Cardiac muscle cell (in vitro differentiated cells and primary cell): ENCODE data around the gene CD48. TPM values are rescaled to one million over a fixed set of nuclear protein-coding genes. Genes with fewer than 3 reads are reported as not detected.
A peak's percentile ranks its signal among the peaks of the same experiment; 100 is the strongest.

Source experiments
- DNase-seq, 2 donors: peaks; one replicate each; pipeline versions ENCODE4 v3.0.0 to v3.0.0-alpha.2; 2010 to 2017; ENCODE audit warnings: low read depth in 1 of 2, low spot score in 1 of 2
- H3K27ac ChIP-seq: fragments of 200-600 bp; sonication (generic); 2 replicates; pipeline ENCODE4 v1.5.1; 2016
- H3K27me3 ChIP-seq: fragments of 200-600 bp; sonication (generic); 2 replicates; pipeline ENCODE4 v1.6.0; 2016; ENCODE audit warnings: control low read depth
- H3K36me3 ChIP-seq: fragments of 200-600 bp; sonication (generic); 2 replicates; pipeline ENCODE4 v1.5.1; 2016; ENCODE audit warnings: control low read depth
- H3K4me1 ChIP-seq: fragments of 200-600 bp; sonication (generic); 2 replicates; pipeline ENCODE4 v1.8.1; 2017; ENCODE audit warnings: low read depth, mild to moderate bottlenecking, mixed run types
- H3K4me3 ChIP-seq: fragments of 200-600 bp; sonication (generic); 2 replicates; pipeline ENCODE4 v1.5.1; 2016; ENCODE audit warnings: mild to moderate bottlenecking
- H3K9me3 ChIP-seq: fragments of 200-600 bp; sonication (generic); 2 replicates; pipeline ENCODE4 v1.5.1; 2017; ENCODE audit warnings: low read depth, mild to moderate bottlenecking, control low read depth
- CTCF ChIP-seq: IDR thresholded peaks from 2 replicates; pipeline ENCODE4 v1.5.1; 2012; ENCODE audit warnings: low read depth, mild to moderate bottlenecking, low read length
- polyA plus RNA-seq: library from polyadenylated mRNA; unstranded; fragments of >200 nt; fragmentation: Nextera tagmentation; extraction: Ambion mirVana; gene quantifications from 2 replicates; pipeline ENCODE4 v1.2.1, GENCODE V29; 2016
- total RNA-seq: library from RNA; depleted of rRNA; stranded (reverse); fragments of >200 nt; gene quantifications from 2 replicates; pipeline ENCODE4 v1.2.3, GENCODE V29; 2016

CD48 gene
- total and polyA plus RNA-seq, 2 experiments from 2014 or later: not detected

GRCh38 chr1:160726114-160726497 lies 14.5 kb upstream of the CD48 start:
- Histone ChIP-seq H3K36me3 (no peaks in the 10 kb centered on the region), H3K4me3 (no peak overlapping the region), H3K27me3 (peaks cover 6% of the 10 kb centered on the region), H3K4me1 (peaks cover 8% of the 10 kb centered on the region), H3K9me3 (no peaks in the 10 kb centered on the region), H3K27ac (peak overlapping the region; percentile 72)
- TF ChIP-seq CTCF: no peak
- peak in 1 of 2 donors; percentile 17 for DNase-seq

- Histone ChIP-seq H3K9me3 (no peaks in the 10 kb centered on the region), H3K4me1 (peaks cover 8% of the 10 kb centered on the region), H3K4me3 (no peak overlapping the region), H3K27ac (no peak overlapping the region), H3K36me3 (no peaks in the 10 kb centered on the region), H3K27me3 (peaks cover 6% of the 10 kb centered on the region)
- DNase-seq: no peak
- no peak for TF ChIP-seq CTCF
Measured at GRCh38 chr1:160724465-160725242, 13.0 kb upstream of the CD48 start.

GRCh38 chr1:160723332-160723731 lies 11.7 kb upstream of the CD48 start:
- peaks cover 6% of the 10 kb centered on the region for H3K27me3 ChIP-seq
- no peaks in the 10 kb centered on the region for H3K36me3 ChIP-seq
- H3K27ac ChIP-seq: no peak overlapping the region
- no peaks in the 10 kb centered on the region for H3K9me3 ChIP-seq
- no peak overlapping the region for H3K4me3 ChIP-seq
- no peak for DNase-seq
- peaks cover 8% of the 10 kb centered on the region for H3K4me1 ChIP-seq
- TF ChIP-seq CTCF: no peak

GRCh38 chr1:160722726-160723125 lies 11.1 kb upstream of the CD48 start:
- DNase-seq: no peak
- Histone ChIP-seq H3K27ac (no peak overlapping the region), H3K4me3 (no peak overlapping the region), H3K4me1 (peaks cover 8% of the 10 kb centered on the region), H3K9me3 (no peaks in the 10 kb centered on the region), H3K27me3 (peaks cover 6% of the 10 kb centered on the region), H3K36me3 (no peaks in the 10 kb centered on the region)
- TF ChIP-seq CTCF: no peak

- DNase-seq: no peak
- TF ChIP-seq CTCF: no peak
- H3K27ac ChIP-seq: no peak overlapping the region
- H3K36me3 ChIP-seq: no peaks in the 10 kb centered on the region
- H3K27me3 ChIP-seq: peaks cover 6% of the 10 kb centered on the region
- no peaks in the 10 kb centered on the region for H3K9me3 ChIP-seq
- H3K4me3 ChIP-seq: no peak overlapping the region
- H3K4me1 ChIP-seq: peaks cover 6% of the 10 kb centered on the region
Measured at GRCh38 chr1:160721473-160721872, 9.9 kb upstream of the CD48 start.
